Measurements from ENCODE around the gene RBM38.

The RBM38 gene

DNA sequence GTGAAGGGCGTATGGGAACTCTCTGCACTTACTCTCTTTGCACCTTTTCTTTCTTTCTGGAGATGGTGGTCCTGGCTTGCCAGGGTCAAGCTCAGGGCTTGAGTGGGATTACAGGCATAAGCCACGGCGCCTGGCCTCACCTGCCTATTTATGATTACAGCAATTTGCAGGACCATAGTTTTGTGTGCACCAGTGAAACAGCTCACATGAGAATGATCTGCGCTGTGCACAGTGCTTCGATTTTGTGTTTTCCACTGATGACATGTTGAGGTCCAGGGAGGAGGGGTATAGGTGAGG, 40.3 kb downstream of the RBM38 start:
- H3K9me3 ChIP-seq (ENCODE audit: severe bottlenecking), result no peaks in the 10 kb centered on the region
- TF ChIP-seq, protein P1, sequence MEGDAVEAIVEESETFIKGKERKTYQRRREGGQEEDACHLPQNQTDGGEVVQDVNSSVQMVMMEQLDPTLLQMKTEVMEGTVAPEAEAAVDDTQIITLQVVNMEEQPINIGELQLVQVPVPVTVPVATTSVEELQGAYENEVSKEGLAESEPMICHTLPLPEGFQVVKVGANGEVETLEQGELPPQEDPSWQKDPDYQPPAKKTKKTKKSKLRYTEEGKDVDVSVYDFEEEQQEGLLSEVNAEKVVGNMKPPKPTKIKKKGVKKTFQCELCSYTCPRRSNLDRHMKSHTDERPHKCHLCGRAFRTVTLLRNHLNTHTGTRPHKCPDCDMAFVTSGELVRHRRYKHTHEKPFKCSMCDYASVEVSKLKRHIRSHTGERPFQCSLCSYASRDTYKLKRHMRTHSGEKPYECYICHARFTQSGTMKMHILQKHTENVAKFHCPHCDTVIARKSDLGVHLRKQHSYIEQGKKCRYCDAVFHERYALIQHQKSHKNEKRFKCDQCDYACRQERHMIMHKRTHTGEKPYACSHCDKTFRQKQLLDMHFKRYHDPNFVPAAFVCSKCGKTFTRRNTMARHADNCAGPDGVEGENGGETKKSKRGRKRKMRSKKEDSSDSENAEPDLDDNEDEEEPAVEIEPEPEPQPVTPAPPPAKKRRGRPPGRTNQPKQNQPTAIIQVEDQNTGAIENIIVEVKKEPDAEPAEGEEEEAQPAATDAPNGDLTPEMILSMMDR (IDR thresholded peaks at IDR 0.05; ENCODE audit: poor library complexity, severe bottlenecking), result no peak
- H3K4me1 ChIP-seq (ENCODE audit: insufficient read depth, poor library complexity, severe bottlenecking), result peaks cover 23% of the 10 kb centered on the region
- no peak for DNase-seq (ENCODE audit: low spot score)
- H3K36me3 ChIP-seq (ENCODE audit: low read depth), result no peaks in the 10 kb centered on the region
- no peak for ATAC-seq (ENCODE audit: low read depth)
- H3K27ac ChIP-seq (ENCODE audit: poor library complexity, severe bottlenecking), result no peak overlapping the region
- no peaks in the 10 kb centered on the region for H3K27me3 ChIP-seq (ENCODE audit: insufficient read depth, poor library complexity, severe bottlenecking)
- no peak overlapping the region for H3K4me3 ChIP-seq (ENCODE audit: severe bottlenecking)

- Histone ChIP-seq H3K36me3 (ENCODE audit: low read depth) (no peaks in the 10 kb centered on the region), H3K27me3 (ENCODE audit: insufficient read depth, poor library complexity, severe bottlenecking) (no peaks in the 10 kb centered on the region), H3K4me1 (ENCODE audit: insufficient read depth, poor library complexity, severe bottlenecking) (peaks cover 23% of the 10 kb centered on the region), H3K9me3 (ENCODE audit: severe bottlenecking) (no peaks in the 10 kb centered on the region), H3K4me3 (ENCODE audit: severe bottlenecking) (no peak overlapping the region), H3K27ac (ENCODE audit: poor library complexity, severe bottlenecking) (no peak overlapping the region)
- DNase-seq (ENCODE audit: low spot score) (no peak), ATAC-seq (ENCODE audit: low read depth) (no peak)
- TF ChIP-seq, protein P1 (IDR thresholded peaks at IDR 0.05; ENCODE audit: poor library complexity, severe bottlenecking), result no peak
These were observed 41.3 kb downstream of the RBM38 start for GRCh38 chr20:57432480-57432861.

DNA sequence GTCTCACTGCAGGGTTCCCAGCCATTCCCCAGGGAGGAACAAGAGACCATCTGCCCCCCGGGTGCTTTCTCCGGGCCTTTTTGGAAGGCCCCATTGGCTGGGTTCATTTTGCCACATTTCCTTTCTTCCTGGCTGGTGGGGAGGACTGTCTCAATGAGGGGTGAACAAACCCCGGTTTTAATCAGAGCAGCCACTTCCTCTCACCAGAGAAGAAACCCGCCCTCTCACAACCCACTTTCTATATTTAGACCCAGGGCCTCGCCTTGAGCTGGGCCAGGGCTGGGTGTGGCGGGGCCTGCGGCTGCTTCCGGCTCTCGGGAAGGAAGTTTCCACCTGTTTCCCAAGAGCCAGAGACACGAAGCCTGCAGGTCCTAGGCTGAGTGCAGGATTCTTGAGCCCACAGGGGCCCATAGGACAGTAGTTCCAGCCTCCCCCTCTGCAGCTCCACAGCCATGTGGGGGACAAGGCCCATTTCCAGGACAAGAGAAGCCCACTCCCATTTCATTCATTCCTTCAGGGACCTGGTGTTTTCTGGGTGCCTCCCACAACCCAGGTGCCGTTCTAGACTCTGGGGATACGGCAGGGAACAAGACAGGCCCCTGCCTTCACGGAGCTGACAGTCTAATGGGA, 41.8 kb downstream of the RBM38 start:
- Histone ChIP-seq H3K9me3 (ENCODE audit: severe bottlenecking) (no peaks in the 10 kb centered on the region), H3K27me3 (ENCODE audit: insufficient read depth, poor library complexity, severe bottlenecking) (no peaks in the 10 kb centered on the region), H3K4me3 (ENCODE audit: severe bottlenecking) (no peak overlapping the region), H3K36me3 (ENCODE audit: low read depth) (no peaks in the 10 kb centered on the region), H3K27ac (ENCODE audit: poor library complexity, severe bottlenecking) (no peak overlapping the region), H3K4me1 (ENCODE audit: insufficient read depth, poor library complexity, severe bottlenecking) (peaks cover 23% of the 10 kb centered on the region)
- peak; percentile 57 for ATAC-seq (ENCODE audit: low read depth)
- TF ChIP-seq, protein P1 (IDR thresholded peaks at IDR 0.05; ENCODE audit: poor library complexity, severe bottlenecking), result no peak
- peak; percentile 82 for DNase-seq (ENCODE audit: low spot score)

DNA sequence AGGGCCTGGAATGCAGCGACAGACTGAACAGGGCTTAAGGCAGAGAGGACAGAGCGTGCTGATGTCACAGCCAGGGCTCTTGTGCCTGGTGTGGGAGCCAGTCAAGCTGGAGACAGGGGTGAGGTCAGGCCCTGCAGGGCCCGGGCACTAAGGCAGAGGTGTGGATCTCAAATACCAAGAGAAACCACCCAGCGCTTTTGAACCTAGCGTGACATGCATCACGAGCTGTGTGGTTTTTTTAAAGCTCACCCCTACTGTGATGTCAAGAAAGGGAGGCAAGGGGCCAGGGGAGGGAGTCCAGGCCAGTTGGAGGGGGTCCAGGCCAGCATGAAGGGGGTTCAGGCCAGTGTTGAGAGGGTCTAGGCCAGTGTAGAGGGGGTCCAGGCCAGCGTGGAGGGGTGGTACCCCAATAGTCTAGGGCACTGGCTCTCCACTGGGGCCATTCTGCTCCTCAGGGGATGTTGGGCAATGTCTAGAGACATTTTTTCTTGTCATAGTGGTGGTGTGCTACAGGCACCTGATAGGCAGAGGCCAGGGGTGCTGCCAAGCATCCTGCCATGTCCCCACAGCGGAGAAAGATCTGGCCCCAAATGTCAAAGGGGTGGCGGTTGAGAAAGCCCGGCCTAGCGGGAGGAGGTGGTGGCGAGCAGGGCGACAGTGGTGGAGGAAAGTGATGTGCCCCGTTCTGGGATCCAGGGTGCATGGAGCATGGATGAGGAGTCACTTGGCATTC, 42.6 kb downstream of the RBM38 start:
- Histone ChIP-seq H3K4me1 (ENCODE audit: insufficient read depth, poor library complexity, severe bottlenecking) (peaks cover 23% of the 10 kb centered on the region), H3K27me3 (ENCODE audit: insufficient read depth, poor library complexity, severe bottlenecking) (no peaks in the 10 kb centered on the region), H3K9me3 (ENCODE audit: severe bottlenecking) (no peaks in the 10 kb centered on the region), H3K4me3 (ENCODE audit: severe bottlenecking) (no peak overlapping the region), H3K36me3 (ENCODE audit: low read depth) (no peaks in the 10 kb centered on the region), H3K27ac (ENCODE audit: poor library complexity, severe bottlenecking) (no peak overlapping the region)
- ATAC-seq (ENCODE audit: low read depth) (no peak), DNase-seq (ENCODE audit: low spot score) (peak; percentile 73)
- TF ChIP-seq, protein P1 (IDR thresholded peaks at IDR 0.05; ENCODE audit: poor library complexity, severe bottlenecking), result no peak

DNA sequence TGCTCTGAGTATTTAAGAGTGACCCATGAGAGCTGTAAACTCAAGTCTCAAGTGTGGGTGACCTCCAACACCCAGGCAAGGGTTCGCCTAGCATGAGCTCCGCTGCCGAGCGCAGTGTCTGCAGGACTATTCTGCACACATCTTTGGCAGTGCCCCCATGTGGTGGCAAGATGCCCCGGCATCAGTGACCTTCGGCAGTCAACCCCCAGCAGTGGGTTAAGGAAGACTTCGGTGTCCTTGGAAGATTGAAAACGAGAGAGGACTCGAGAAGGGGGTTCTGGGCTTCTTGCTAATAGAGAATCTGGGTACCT, 43.1 kb downstream of the RBM38 start:
- Histone ChIP-seq H3K4me1 (ENCODE audit: insufficient read depth, poor library complexity, severe bottlenecking) (peaks cover 23% of the 10 kb centered on the region), H3K27ac (ENCODE audit: poor library complexity, severe bottlenecking) (no peak overlapping the region), H3K36me3 (ENCODE audit: low read depth) (no peaks in the 10 kb centered on the region), H3K9me3 (ENCODE audit: severe bottlenecking) (no peaks in the 10 kb centered on the region), H3K27me3 (ENCODE audit: insufficient read depth, poor library complexity, severe bottlenecking) (no peaks in the 10 kb centered on the region), H3K4me3 (ENCODE audit: severe bottlenecking) (no peak overlapping the region)
- ATAC-seq (ENCODE audit: low read depth), result no peak
- TF ChIP-seq, protein P1 (IDR thresholded peaks at IDR 0.05; ENCODE audit: poor library complexity, severe bottlenecking), result no peak
- peak; percentile 81 for DNase-seq (ENCODE audit: low spot score)
